ENCODE results near the gene ZSCAN9.

Gene ZSCAN9

DNA sequence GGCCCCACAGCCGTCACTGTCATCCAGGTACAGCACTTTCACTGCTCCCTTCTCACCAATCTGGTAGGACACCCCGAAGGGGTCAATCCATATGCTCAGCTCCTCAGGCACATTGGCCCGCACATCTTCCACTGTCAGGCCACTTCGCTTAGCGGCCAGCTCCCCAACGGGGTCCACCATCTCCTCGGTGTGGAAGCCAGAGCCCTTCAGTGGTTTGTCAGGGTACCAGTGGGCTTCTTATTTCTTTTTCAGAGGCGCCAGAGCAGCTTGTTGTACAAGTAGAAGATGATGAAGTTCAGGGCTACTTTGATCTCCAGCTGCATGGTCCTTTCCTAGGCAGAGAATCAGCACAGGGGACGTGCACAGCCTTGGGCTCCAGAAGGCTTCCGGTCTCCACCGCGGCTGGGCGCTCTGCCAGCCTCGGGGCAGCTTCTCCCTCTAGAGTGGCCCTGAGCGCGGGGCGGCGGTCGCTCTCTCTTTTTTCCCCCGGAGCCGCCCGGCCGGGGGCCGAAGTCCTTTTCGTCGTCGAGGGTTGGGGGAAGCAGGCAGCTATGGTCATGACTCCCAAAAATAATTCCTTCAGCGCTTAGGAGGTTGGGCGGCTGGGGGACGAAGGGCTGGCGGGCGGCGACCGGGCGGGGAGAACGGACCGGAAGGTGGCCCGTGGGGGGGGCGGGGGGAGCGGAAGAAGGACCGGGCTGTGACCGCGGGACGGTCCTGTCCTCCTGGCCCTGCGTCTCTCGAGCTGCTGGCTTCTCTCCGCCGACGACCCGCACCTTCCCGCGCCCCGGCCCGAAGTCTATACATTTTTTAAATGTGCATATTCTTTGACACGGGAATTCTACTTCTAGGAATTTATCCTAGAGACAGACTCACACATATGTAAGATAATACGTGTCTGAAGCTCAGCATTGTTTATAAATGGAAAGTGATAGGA lies 6.5 kb upstream of the ZSCAN9 start:
- H3K27ac ChIP-seq (replicated peaks), result peak overlapping the region; percentile 62
- peak; percentile 45 to 69 for DNase-seq (ENCODE audit: low read depth in 1 of 2, low spot score in 1 of 2)
- H3K27me3 ChIP-seq (ENCODE audit: insufficient read depth, poor library complexity, severe bottlenecking), result no peaks in the 10 kb centered on the region
- peak overlapping the region; percentile 48 for H3K4me3 ChIP-seq (replicated peaks; ENCODE audit: insufficient read depth, low read length)
- peak; percentile 66; the same call in 1 of the 2 replicates for TF ChIP-seq GABPA (IDR thresholded peaks at IDR 0.05; ENCODE audit: low read depth)
- TF ChIP-seq POLR2AphosphoS5 (IDR thresholded peaks at IDR 0.05; ENCODE audit: low read depth), result peak; percentile 57; the same call in 1 of the 2 replicates
- TF ChIP-seq SPI1 (IDR thresholded peaks at IDR 0.05; ENCODE audit: borderline replicate concordance, low read depth), result no peak

DNA sequence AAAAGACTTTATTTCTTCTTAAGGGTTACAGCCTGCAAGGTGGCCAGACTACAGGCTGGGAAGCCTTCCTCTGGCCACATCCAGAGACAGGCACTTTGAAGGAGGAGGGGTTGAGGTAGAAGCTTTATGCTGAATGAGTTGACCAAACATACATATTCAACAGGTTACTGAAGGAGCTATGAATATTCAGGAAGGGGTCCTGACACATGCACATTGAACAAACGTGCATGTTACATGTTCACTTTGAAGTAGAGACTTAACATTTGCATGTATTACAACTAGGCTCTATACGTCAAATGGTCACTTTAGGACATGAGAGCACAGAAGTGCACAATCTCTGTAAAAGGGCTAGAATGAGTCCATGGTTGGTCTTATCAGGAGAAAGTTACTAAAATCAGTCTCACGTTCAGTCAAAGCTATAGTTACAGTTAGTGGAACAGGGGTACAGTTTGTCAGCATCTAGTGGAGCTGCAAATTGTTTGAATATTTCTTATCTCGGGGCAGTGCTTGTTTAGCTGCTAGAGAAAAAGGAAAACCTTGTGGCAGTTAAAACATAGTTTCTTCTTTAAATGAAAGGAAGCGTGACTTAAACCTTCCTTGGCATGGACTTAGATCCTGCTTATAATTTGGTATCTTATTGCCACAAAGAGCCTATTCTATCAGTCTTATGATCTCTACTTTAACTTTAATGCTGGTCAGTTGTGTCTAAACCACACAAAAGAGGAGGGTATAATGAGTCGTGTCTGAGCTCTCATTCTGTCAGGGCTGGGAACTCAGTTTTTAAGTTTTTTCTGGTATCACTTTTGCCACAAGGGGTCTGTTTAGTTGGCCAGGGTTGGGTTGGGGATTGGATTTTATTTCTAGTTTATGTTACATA lies 4.6 kb upstream of the ZSCAN9 start:
- H3K27me3 ChIP-seq (ENCODE audit: insufficient read depth, poor library complexity, severe bottlenecking), result no peaks in the 10 kb centered on the region
- DNase-seq (ENCODE audit: low read depth in 1 of 2, low spot score in 1 of 2), result no peak
- H3K27ac ChIP-seq (replicated peaks), result no peak overlapping the region
- no peak for TF ChIP-seq REST (IDR thresholded peaks at IDR 0.05; ENCODE audit: insufficient replicate concordance, low read depth)
- TF ChIP-seq GABPA (IDR thresholded peaks at IDR 0.05; ENCODE audit: low read depth), result no peak
- TF ChIP-seq POLR2AphosphoS5 (IDR thresholded peaks at IDR 0.05; ENCODE audit: low read depth), result no peak
- TF ChIP-seq SPI1 (IDR thresholded peaks at IDR 0.05; ENCODE audit: borderline replicate concordance, low read depth), result no peak
- TF ChIP-seq CTCF (IDR thresholded peaks at IDR 0.05; ENCODE audit: insufficient read depth, low read length), result no peak
- H3K4me3 ChIP-seq (replicated peaks; ENCODE audit: insufficient read depth, low read length), result no peak overlapping the region

GRCh38 chr6:28224131-28225055 lies 682 bp upstream of the ZSCAN9 start:
- peak overlapping the region; percentile 70 for H3K4me3 ChIP-seq (replicated peaks; ENCODE audit: insufficient read depth, low read length)
- DNase-seq (ENCODE audit: low read depth in 1 of 2, low spot score in 1 of 2), result no peak
- TF ChIP-seq GABPA (IDR thresholded peaks at IDR 0.05; ENCODE audit: low read depth), result no peak
- TF ChIP-seq CTCF (IDR thresholded peaks at IDR 0.05; ENCODE audit: insufficient read depth, low read length), result no peak
- TF ChIP-seq POLR2AphosphoS5 (IDR thresholded peaks at IDR 0.05; ENCODE audit: low read depth), result no peak
- TF ChIP-seq SPI1 (IDR thresholded peaks at IDR 0.05; ENCODE audit: borderline replicate concordance, low read depth), result peak; percentile 37; the same call in 1 of the 2 replicates
- TF ChIP-seq REST (IDR thresholded peaks at IDR 0.05; ENCODE audit: insufficient replicate concordance, low read depth), result no peak
- peak overlapping the region; percentile 70 for H3K27ac ChIP-seq (replicated peaks)
- H3K27me3 ChIP-seq (ENCODE audit: insufficient read depth, poor library complexity, severe bottlenecking), result no peaks in the 10 kb centered on the region

Data from HL-60 (cell line).